K562 (cell line): ENCODE data around the gene ZNF609. TPM values are rescaled to one million over a fixed set of nuclear protein-coding genes. Genes with fewer than 3 reads are reported as not detected.

Source experiments
- CCNT2 ChIP-seq: IDR thresholded peaks from 2 replicates; pipeline ENCODE4 v1.6.1; 2011; ENCODE audit warnings: borderline replicate concordance, low read depth, mild to moderate bottlenecking, moderate library complexity, mixed read lengths, low read length; ENCODE audit not compliant: insufficient read length; ENCODE audit errors: extremely low read depth
- CREM ChIP-seq: IDR thresholded peaks from 2 replicates; pipeline ENCODE4 v1.6.1; 2014; ENCODE audit warnings: antibody characterized with exemption, low read depth
- ETV6 ChIP-seq, 3 experiments: fragments of 150-350 bp in 1 of 3; sonication (generic) in 1 of 3; formaldehyde crosslinking in 1 of 3; IDR thresholded peaks; 2 replicates each; pipeline versions ENCODE4 v1.6.1 to v1.8.0; 2014 to 2022; ENCODE audit warnings: borderline replicate concordance in 2 of 3, low read depth in 2 of 3, antibody characterized with exemption in 1 of 3, low read length in 1 of 3, mild to moderate bottlenecking in 1 of 3, missing genetic modification reagents in 1 of 3
- LCOR ChIP-seq: sonication (generic); formaldehyde crosslinking; IDR thresholded peaks from 2 replicates; pipeline ENCODE4 v1.8.0; 2022; ENCODE audit warnings: mild to moderate bottlenecking, missing genetic modification reagents
- MIER1 ChIP-seq: fragments of 450-650 bp; IDR thresholded peaks from 2 replicates; pipeline ENCODE4 v1.6.1; 2016; ENCODE audit warnings: antibody characterized with exemption, mild to moderate bottlenecking, low read depth
- SP2 ChIP-seq: IDR thresholded peaks from 2 replicates; pipeline ENCODE4 v1.6.1; 2011; ENCODE audit warnings: mild to moderate bottlenecking, low read depth, low read length, moderate library complexity; ENCODE audit not compliant: poor library complexity, severe bottlenecking; ENCODE audit errors: extremely low read depth
- TAF15 ChIP-seq: fragments of 200-400 bp; formaldehyde crosslinking; IDR thresholded peaks from 2 replicates; pipeline ENCODE4 v1.6.1; 2017; ENCODE audit warnings: mild to moderate bottlenecking, low read depth, low read length, moderate library complexity
- TAL1 ChIP-seq: fragments of 450-650 bp; IDR thresholded peaks from 2 replicates; pipeline ENCODE4 v1.6.1; 2016; ENCODE audit warnings: mild to moderate bottlenecking
- TBP ChIP-seq: optimal IDR thresholded peaks from 2 replicates; pipeline ENCODE3; 2011; ENCODE audit warnings: low read depth, low read length, improper control_type of control experiment
- U2AF1 ChIP-seq: fragments of 200-400 bp; formaldehyde crosslinking; optimal IDR thresholded peaks from 2 replicates; pipeline ENCODE3; 2017; ENCODE audit warnings: mild to moderate bottlenecking, low read depth, low read length, moderate library complexity
- ZNF644 ChIP-seq: fragments of 200-800 bp; sonication (Bioruptor generic); IDR thresholded peaks from 2 replicates; pipeline ENCODE4 v1.6.1; 2016; ENCODE audit warnings: low read depth, missing genetic modification characterization, missing compliant biosample characterization
- polyA plus RNA-seq, 8 experiments: library from polyadenylated mRNA; depleted of rRNA in 4 of 8; stranded (reverse) in 5 of 8; unstranded in 3 of 8; fragments of >200 nt; fragmentation: Nextera tagmentation in 2 of 8; fragmentation: Illumina TruSeq in 1 of 8; extraction: Ambion mirVana in 2 of 8; extraction: Trizol in 1 of 8; gene quantifications; 2 replicates each; pipeline versions ENCODE4 v1.2.1 to v1.2.3, GENCODE V29; 2011 to 2014; ENCODE audit warnings: inconsistent platforms in 1 of 8, missing spikeins in 1 of 8
- total RNA-seq, 7 experiments: library from RNA; depleted of rRNA in 6 of 7; stranded (reverse); fragments of >200 nt in 6 of 7; fragmentation: Illumina TruSeq in 2 of 7; extraction: Trizol in 2 of 7; gene quantifications; 2 replicates each; pipeline versions ENCODE4 v1.2.1 to v1.2.3, GENCODE V29; 2011 to 2021; ENCODE audit warnings: low replicate concordance in 1 of 7
- TF ChIP-seq, protein P1 (sequence below): fragments of 450-650 bp; conservative IDR thresholded peaks from 2 replicates; pipeline ENCODE4 v1.6.1; 2016; ENCODE audit warnings: missing genetic modification characterization, low read depth, mild to moderate bottlenecking, missing compliant biosample characterization, moderate library complexity
- TF ChIP-seq, protein P2 (sequence below): fragments of 250-450 bp; sonication (Bioruptor Pico); IDR thresholded peaks from 2 replicates; pipeline ENCODE4 v1.8.0; 2022; ENCODE audit warnings: inconsistent platforms
- TF ChIP-seq, protein P3 (sequence below): sonication (generic); formaldehyde crosslinking; IDR thresholded peaks from 2 replicates; pipeline ENCODE4 v1.8.1; 2023; ENCODE audit warnings: mild to moderate bottlenecking, missing genetic modification reagents

Gene ZNF609
- total and polyA plus RNA-seq, 9 of the 15 experiments (the other 6 are each of a cell fraction or from before 2014, with no cell fraction given): 3.0 to 38.7 (median 17.8) TPM

DNA sequence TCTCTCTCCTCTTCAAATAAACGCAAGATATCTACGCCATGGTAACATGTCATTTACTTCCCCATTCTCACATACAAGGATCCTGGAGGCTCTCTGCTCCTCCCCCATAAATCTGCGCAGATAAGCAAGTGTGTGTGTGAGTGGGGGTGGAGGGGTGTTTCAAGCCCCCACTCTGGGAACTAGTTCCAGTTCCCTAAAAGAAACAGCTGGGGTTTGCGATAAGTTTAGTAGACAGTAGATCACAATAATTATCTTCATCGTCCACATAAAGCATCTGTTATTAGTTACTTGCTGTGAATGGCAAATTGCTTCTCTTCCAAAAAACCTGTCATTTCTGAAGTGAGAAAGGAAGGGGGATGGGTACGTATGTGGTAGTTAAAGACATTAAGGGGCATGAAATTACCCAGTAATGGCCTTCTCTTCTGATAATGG, 235.2 kb downstream of the ZNF609 start (continued):
- TF ChIP-seq CREM (peak; percentile 83), CCNT2 (peak; percentile 97), SP2 (no peak), LCOR (CRISPR knock-in tag) (peak; percentile 95), U2AF1 (no peak), TBP (no peak), TAF15 (no peak), MIER1 (no peak), ZNF644 (peak; percentile 92; the same call in 1 of the 2 replicates), ETV6 (IDR thresholded peaks at IDR 0.05; ENCODE audit: borderline replicate concordance in 1 of 2, low read depth in 2 of 2, low read length in 1 of 2) (peak in 1 of 2 experiments; percentile 84; a peak in 2 of 4 replicates), ETV6 (CRISPR knock-in tag; IDR thresholded peaks at IDR 0.05; ENCODE audit: borderline replicate concordance) (no peak), TAL1 (peak; percentile 98)
- TF ChIP-seq, protein P1, sequence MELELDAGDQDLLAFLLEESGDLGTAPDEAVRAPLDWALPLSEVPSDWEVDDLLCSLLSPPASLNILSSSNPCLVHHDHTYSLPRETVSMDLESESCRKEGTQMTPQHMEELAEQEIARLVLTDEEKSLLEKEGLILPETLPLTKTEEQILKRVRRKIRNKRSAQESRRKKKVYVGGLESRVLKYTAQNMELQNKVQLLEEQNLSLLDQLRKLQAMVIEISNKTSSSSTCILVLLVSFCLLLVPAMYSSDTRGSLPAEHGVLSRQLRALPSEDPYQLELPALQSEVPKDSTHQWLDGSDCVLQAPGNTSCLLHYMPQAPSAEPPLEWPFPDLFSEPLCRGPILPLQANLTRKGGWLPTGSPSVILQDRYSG (tag): no peak; the same call in 1 of the 2 replicates
- TF ChIP-seq, protein P2, sequence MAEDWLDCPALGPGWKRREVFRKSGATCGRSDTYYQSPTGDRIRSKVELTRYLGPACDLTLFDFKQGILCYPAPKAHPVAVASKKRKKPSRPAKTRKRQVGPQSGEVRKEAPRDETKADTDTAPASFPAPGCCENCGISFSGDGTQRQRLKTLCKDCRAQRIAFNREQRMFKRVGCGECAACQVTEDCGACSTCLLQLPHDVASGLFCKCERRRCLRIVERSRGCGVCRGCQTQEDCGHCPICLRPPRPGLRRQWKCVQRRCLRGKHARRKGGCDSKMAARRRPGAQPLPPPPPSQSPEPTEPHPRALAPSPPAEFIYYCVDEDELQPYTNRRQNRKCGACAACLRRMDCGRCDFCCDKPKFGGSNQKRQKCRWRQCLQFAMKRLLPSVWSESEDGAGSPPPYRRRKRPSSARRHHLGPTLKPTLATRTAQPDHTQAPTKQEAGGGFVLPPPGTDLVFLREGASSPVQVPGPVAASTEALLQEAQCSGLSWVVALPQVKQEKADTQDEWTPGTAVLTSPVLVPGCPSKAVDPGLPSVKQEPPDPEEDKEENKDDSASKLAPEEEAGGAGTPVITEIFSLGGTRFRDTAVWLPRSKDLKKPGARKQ (CRISPR knock-in tag): no peak
- TF ChIP-seq, protein P3, sequence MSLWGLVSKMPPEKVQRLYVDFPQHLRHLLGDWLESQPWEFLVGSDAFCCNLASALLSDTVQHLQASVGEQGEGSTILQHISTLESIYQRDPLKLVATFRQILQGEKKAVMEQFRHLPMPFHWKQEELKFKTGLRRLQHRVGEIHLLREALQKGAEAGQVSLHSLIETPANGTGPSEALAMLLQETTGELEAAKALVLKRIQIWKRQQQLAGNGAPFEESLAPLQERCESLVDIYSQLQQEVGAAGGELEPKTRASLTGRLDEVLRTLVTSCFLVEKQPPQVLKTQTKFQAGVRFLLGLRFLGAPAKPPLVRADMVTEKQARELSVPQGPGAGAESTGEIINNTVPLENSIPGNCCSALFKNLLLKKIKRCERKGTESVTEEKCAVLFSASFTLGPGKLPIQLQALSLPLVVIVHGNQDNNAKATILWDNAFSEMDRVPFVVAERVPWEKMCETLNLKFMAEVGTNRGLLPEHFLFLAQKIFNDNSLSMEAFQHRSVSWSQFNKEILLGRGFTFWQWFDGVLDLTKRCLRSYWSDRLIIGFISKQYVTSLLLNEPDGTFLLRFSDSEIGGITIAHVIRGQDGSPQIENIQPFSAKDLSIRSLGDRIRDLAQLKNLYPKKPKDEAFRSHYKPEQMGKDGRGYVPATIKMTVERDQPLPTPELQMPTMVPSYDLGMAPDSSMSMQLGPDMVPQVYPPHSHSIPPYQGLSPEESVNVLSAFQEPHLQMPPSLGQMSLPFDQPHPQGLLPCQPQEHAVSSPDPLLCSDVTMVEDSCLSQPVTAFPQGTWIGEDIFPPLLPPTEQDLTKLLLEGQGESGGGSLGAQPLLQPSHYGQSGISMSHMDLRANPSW (CRISPR knock-in tag): no peak
